GM21423 (cell line): ENCODE results near the gene ATXN2L.
"Not testable (repeated sequence)": the region's sequence is repeated elsewhere in the genome, so short reads cannot be mapped to it uniquely, and the experiment has no call there.

Source experiments
- ATAC-seq: cut with Tn5 transposase; IDR thresholded peaks from one replicate; pipeline ENCODE4 v1.9.1; 2021; ENCODE audit warnings: mild to moderate bottlenecking, moderate library complexity; ENCODE audit not compliant: unreplicated experiment

ATXN2L gene

GRCh38 chr16:28822520-28823290, at the start of gene ATXN2L:
Gene ATXN2L, plus strand, starts transcription at chr16:28822999. Its CDS starts 261 bp downstream, at chr16:28823260.
- ATAC-seq, result peak; percentile 52

- not testable (repeated sequence) for ATAC-seq
Measured at GRCh38 chr16:28781697-28782096, 41.1 kb upstream of the ATXN2L start.

- ATAC-seq, result not testable (repeated sequence)
Measured at GRCh38 chr16:28782357-28782756, 40.4 kb upstream of the ATXN2L start.

- ATAC-seq, result peak; percentile 84
Measured at GRCh38 chr16:28802235-28803019, 20.4 kb upstream of the ATXN2L start.

GRCh38 chr16:28807445-28808120, 15.2 kb upstream of the ATXN2L start:
- ATAC-seq, result not testable (repeated sequence)

GRCh38 chr16:28820016-28820415, 2.8 kb upstream of the ATXN2L start:
- ATAC-seq, result no peak

GRCh38 chr16:28820546-28820945, 2.3 kb upstream of the ATXN2L start:
- not testable (repeated sequence) for ATAC-seq

- no peak for ATAC-seq
Measured at GRCh38 chr16:28821874-28822519, 802 bp upstream of the ATXN2L start.

GRCh38 chr16:28823291-28823872, 583 bp downstream of the ATXN2L start:
- ATAC-seq, result peak; percentile 20

- ATAC-seq, result peak; percentile 57
Measured at GRCh38 chr16:28823873-28824716, 1.3 kb downstream of the ATXN2L start.

GRCh38 chr16:28824717-28824973, 1.8 kb downstream of the ATXN2L start:
- ATAC-seq, result no peak

GRCh38 chr16:28826141-28826540, 3.3 kb downstream of the ATXN2L start:
- ATAC-seq, result no peak

GRCh38 chr16:28829747-28830146, 6.9 kb downstream of the ATXN2L start:
- no peak for ATAC-seq

- no peak for ATAC-seq
Measured at GRCh38 chr16:28830531-28830930, 7.7 kb downstream of the ATXN2L start.

GRCh38 chr16:28834349-28834748, 11.6 kb downstream of the ATXN2L start:
- ATAC-seq, result no peak

GRCh38 chr16:28834873-28835863, 12.4 kb downstream of the ATXN2L start:
- ATAC-seq, result no peak

- ATAC-seq, result no peak
Measured at GRCh38 chr16:28835864-28836760, 13.3 kb downstream of the ATXN2L start.

- ATAC-seq, result no peak
Measured at GRCh38 chr16:28836761-28837064, 13.9 kb downstream of the ATXN2L start.
